Measurements from ENCODE around the gene PANK3. TPM values are rescaled to one million over a fixed set of nuclear protein-coding genes. Genes with fewer than 3 reads are reported as not detected.
A peak's percentile ranks its signal among the peaks of the same experiment; 100 is the strongest.

Gene PANK3
- total and polyA plus RNA-seq, 9 of the 15 experiments (the other 6 are each of a cell fraction or from before 2014, with no cell fraction given): 5.9 to 50.4 (median 29.7) TPM

- H3K79me2 ChIP-seq (ENCODE audit: control insufficient read depth, insufficient read depth, low read length): peaks cover 82% of the 10 kb centered on the region
- POLR2A ChIA-PET: interaction anchor here (0.6 to 1.1 kb wide), 2 partner anchors 14 to 94 kb away, joined by 3 to 5 read pairs; no protein-coding TSS in a partner anchor
- H3K9me3 ChIP-seq (replicated peaks; ENCODE audit: control insufficient read depth, insufficient read depth, low read depth, low read length): no peaks in the 10 kb centered on the region
- peaks cover 22 to 24% of the 10 kb centered on the region in 2 experiments; a peak in 4 of 5 replicates for H3K4me1 ChIP-seq (replicated peaks in 1 of 2; ENCODE audit: control insufficient read depth in 2 of 2, insufficient read depth in 2 of 2, low read length in 2 of 2)
- H3K4me2 ChIP-seq (ENCODE audit: insufficient read depth, low read length): peak overlapping the region; percentile 78
- CTCF ChIA-PET (ENCODE audit: low intra/inter-chr PET ratio): no interaction called here
- in situ Hi-C loops (cut with MboI): no loop called here
- BruUV-seq (replicated peaks): no TSS peak
- H3K4me3 ChIP-seq: no peak overlapping the region
- H3K36me3 ChIP-seq (ENCODE audit: control insufficient read depth, insufficient read depth, low read length): peaks cover 25% of the 10 kb centered on the region; the same call in 2 of the 3 replicates
- DNase-seq (ENCODE audit: extremely low read depth in 1 of 4, low spot score in 3 of 4): peak in 1 of 4 experiments; percentile 33
- H3K27me3 ChIP-seq (ENCODE audit: control insufficient read depth in 2 of 2, insufficient read depth in 2 of 2, low read length in 2 of 2): no peaks in the 10 kb centered on the region
- 51% methylated on average over 7 of the region's 7 CpGs for WGBS (ENCODE audit: insufficient coverage, low coverage, missing lambda C conversion rate)
- TF ChIP-seq ATF3 (IDR thresholded peaks at IDR 0.05) (peak; percentile 89), ATF3 (CRISPR knock-in tag; conservative IDR thresholded peaks at IDR 0.05) (no peak), ARNT (IDR thresholded peaks at IDR 0.05) (no peak), FOSL1 (tag; conservative IDR thresholded peaks at IDR 0.05) (peak; percentile 61), CREBBP (IDR thresholded peaks at IDR 0.05; ENCODE audit: low read depth, low read length) (no peak), KDM1A (IDR thresholded peaks at IDR 0.05) (0 out of 4 replicates have a peak, but pooled peaks of 1 of the 2 experiments have one; percentile 31), HMBOX1 (IDR thresholded peaks at IDR 0.05) (peak; percentile 24; the same call in 1 of the 2 replicates), BCOR (IDR thresholded peaks at IDR 0.05) (no peak), DPF2 (IDR thresholded peaks at IDR 0.05) (peak; percentile 24; the same call in 1 of the 2 replicates), JUND (IDR thresholded peaks at IDR 0.05; ENCODE audit: borderline replicate concordance, low read depth, low read length) (peak; percentile 80), JUND (tag; IDR thresholded peaks at IDR 0.05; ENCODE audit: borderline replicate concordance, low read depth, low read length) (peak; percentile 72)
- peaks cover 2% of the 10 kb centered on the region; the same call in 1 of the 2 replicates for H4K20me1 ChIP-seq (replicated peaks; ENCODE audit: control insufficient read depth, insufficient read depth, low read length)
- peak overlapping the region; percentile 55 for H3K27ac ChIP-seq (ENCODE audit: extremely low read depth, low read depth, low read length)
- FAIRE-seq: no peak
- no peaks in the 10 kb centered on the region for H3K9me1 ChIP-seq (ENCODE audit: control insufficient read depth, insufficient read depth, low read length)
- peak overlapping the region; percentile 65 to 89; a peak in 3 of 4 replicates for H3K9ac ChIP-seq (ENCODE audit: insufficient read depth in 1 of 2, low read depth in 2 of 2, low read length in 2 of 2)
- no peak for ATAC-seq
- H2AFZ ChIP-seq (ENCODE audit: low read depth, low read length): no peak overlapping the region
- intact Hi-C loops (cut with micrococcal nuclease): loop anchor here (5.0 kb wide), 2 partner anchors 88 to 1007 kb away; partner anchors contain the start of genes RARS1 and SPDL1
Measured at GRCh38 chr5:168575391-168576372, 3.5 kb downstream of the PANK3 start.

All from K562 (cell line).